T-helper 2 cell treated with Interferon-gamma antibody and Interleukin-4, amounts not matched to agents 5 μg/mL and 100 μg/mL, for 36 hours (primary cell): ENCODE results near the gene PCDHGA2.
"Not testable (repeated sequence)": the region's sequence is repeated elsewhere in the genome, so short reads cannot be mapped to it uniquely, and the experiment has no call there.

Experiments used
- DNase-seq: peaks from one replicate; pipeline ENCODE4 v3.0.0; 2021; ENCODE audit warnings: low spot score
- H3K27ac Mint-ChIP-seq: one replicate; pipeline ENCODE4 v1.8.0; 2021; ENCODE audit warnings: mild to moderate bottlenecking, mixed read lengths
- H3K27me3 Mint-ChIP-seq: one replicate; pipeline ENCODE4 v1.8.0; 2021; ENCODE audit warnings: low read depth, mixed read lengths
- H3K36me3 Mint-ChIP-seq: one replicate; pipeline ENCODE4 v1.8.0; 2021; ENCODE audit warnings: low read depth, mixed read lengths
- H3K4me1 Mint-ChIP-seq: one replicate; pipeline ENCODE4 v1.8.0; 2021; ENCODE audit warnings: low read depth, mixed read lengths
- H3K4me3 Mint-ChIP-seq: one replicate; pipeline ENCODE4 v1.8.0; 2022; ENCODE audit warnings: mild to moderate bottlenecking, moderate library complexity, mixed read lengths
- H3K9me3 Mint-ChIP-seq: one replicate; pipeline ENCODE4 v1.8.0; 2021; ENCODE audit warnings: mixed read lengths

PCDHGA2 gene

DNA sequence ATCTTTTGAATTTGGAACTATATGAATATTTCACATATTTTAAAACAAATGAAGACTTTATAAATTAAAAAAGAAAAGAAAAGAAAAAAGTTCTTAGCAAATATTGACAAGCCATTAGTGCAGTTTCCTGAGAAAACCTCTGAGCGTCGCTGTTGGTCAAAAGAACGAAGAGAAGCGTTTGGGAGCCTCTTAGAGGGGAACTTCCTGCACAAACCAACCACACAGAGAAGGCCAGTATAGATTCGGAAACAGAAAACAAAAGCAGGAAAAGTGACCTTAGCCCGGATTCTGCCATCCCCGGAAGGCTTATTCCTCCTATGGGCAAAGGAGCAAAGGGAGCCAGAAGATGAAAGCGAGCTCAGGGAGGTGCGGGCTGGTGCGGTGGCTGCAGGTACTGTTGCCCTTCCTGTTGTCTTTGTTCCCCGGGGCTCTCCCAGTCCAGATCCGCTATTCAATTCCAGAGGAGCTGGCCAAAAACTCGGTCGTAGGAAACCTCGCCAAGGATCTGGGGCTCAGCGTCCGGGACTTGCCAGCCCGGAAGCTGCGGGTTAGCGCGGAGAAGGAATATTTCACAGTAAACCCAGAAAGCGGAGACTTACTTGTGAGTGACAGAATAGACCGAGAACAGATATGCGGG is 21.3 kb downstream of the PCDHGA2 start, which contains the start of gene PCDHGB2:
TSS of gene PCDHGB2 (plus strand) at position 205 of the 637 bp plus-strand sequence. CDS start at position 347, 142 bp downstream.
- H3K36me3 Mint-ChIP-seq: peaks cover 7% of the 10 kb centered on the region
- H3K4me3 Mint-ChIP-seq: peak within 1 kb of the TSS; percentile 89
- peak within 1 kb of the TSS; percentile 68 for H3K27ac Mint-ChIP-seq
- no peak for DNase-seq
- peaks cover 2% of the 10 kb centered on the region for H3K4me1 Mint-ChIP-seq
- peaks cover 36% of the 10 kb centered on the region for H3K9me3 Mint-ChIP-seq
- H3K27me3 Mint-ChIP-seq: peaks cover 40% of the 10 kb centered on the region

- H3K27me3 Mint-ChIP-seq: peaks cover 48% of the 10 kb centered on the region
- H3K9me3 Mint-ChIP-seq: peaks cover 44% of the 10 kb centered on the region
- no peak for DNase-seq
- H3K4me3 Mint-ChIP-seq: no peak overlapping the region
- peaks cover 7% of the 10 kb centered on the region for H3K36me3 Mint-ChIP-seq
- no peak overlapping the region for H3K27ac Mint-ChIP-seq
- peaks cover 2% of the 10 kb centered on the region for H3K4me1 Mint-ChIP-seq
These were observed 22.1 kb downstream of the PCDHGA2 start for GRCh38 chr5:141360685-141361084.

DNA sequence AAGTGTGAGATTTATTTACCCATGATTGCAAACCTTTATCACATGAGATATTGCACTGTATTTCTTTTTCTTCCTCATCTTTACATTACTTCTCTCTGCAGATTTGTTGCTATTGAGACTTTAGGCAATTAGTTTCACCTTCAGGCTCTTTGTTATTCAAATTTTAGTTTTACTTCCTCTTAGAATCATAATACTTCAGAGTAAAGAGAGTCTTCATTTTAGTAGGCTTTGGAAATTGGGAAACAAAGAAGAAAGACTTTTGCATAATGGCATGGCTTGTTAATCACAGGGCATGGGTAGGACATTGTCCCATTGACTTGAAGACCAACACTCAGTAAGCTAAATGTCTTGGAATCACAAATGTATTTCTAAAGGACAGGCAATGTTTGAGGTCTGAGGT is 24.2 kb downstream of the PCDHGA2 start:
- Mint-ChIP-seq H3K27me3 (peaks cover 51% of the 10 kb centered on the region), H3K27ac (no peak overlapping the region), H3K9me3 (peaks cover 42% of the 10 kb centered on the region), H3K36me3 (peaks cover 7% of the 10 kb centered on the region), H3K4me1 (peaks cover 2% of the 10 kb centered on the region), H3K4me3 (no peak overlapping the region)
- no peak for DNase-seq

DNA sequence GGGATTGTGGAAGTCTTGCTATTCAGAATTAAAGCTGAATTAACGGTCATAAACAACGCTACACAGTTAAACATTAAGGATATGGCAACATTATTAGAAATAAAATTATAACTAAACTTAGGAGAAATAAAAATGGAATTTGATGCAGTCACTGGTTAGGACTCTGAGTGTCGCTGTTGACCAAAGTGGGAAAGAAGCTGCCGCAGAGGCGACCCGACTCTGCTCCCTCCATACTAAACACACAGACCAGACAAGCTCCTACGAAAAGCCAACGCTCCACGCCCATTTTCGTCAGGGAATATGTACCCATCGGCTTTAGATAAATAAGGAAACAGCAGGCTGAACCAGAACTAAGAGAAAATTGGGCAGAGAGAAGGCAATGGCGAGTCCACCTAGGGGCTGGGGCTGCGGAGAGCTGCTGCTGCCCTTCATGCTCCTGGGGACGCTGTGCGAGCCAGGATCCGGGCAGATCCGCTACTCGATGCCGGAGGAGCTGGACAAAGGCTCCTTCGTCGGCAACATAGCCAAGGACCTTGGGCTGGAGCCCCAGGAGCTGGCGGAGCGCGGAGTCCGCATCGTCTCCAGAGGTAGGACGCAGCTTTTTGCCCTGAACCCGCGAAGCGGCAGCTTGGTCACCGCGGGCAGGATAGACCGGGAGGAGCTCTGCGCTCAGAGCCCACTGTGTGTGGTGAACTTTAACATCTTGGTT is 25.5 kb downstream of the PCDHGA2 start, which contains the start of gene PCDHGA5:
TSS of gene PCDHGA5 (plus strand) at position 211 of the 709 bp plus-strand sequence. CDS start at position 380, 169 bp downstream.
- Mint-ChIP-seq H3K4me3 (no peak within 1 kb of the TSS), H3K27me3 (peaks cover 53% of the 10 kb centered on the region), H3K9me3 (peaks cover 42% of the 10 kb centered on the region), H3K27ac (no peak within 1 kb of the TSS), H3K36me3 (peaks cover 7% of the 10 kb centered on the region), H3K4me1 (peaks cover 2% of the 10 kb centered on the region)
- no peak for DNase-seq

DNA sequence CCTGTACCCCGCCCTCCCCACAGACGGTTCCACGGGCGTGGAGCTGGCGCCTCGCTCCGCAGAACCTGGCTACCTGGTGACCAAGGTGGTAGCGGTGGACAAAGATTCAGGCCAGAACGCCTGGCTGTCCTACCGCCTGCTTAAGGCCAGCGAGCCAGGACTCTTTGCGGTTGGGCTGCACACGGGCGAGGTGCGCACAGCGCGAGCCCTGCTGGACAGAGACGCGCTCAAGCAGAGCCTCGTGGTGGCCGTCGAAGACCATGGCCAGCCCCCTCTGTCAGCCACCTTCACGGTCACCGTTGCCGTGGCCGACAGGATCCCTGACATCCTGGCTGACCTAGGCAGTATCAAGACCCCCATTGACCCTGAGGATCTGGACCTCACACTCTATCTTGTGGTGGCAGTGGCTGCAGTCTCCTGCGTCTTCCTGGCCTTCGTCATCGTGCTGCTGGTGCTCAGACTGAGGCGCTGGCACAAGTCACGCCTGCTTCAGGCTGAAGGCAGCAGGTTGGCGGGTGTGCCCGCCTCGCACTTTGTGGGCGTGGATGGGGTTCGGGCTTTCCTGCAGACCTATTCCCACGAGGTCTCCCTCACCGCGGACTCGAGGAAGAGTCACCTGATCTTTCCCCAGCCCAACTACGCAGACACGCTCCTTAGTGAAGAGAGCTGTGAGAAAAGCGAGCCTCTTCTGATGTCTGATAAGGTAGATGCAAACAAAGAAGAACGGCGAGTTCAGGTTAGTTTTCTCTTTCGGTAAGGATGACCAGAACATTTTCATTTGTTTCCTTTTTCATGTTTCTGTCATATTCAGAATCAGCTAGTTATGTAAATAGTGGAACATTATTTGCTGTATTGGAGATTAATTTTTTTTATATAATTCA is 27.7 kb downstream of the PCDHGA2 start:
- peaks cover 50% of the 10 kb centered on the region for H3K27me3 Mint-ChIP-seq
- H3K4me1 Mint-ChIP-seq: peaks cover 2% of the 10 kb centered on the region
- H3K27ac Mint-ChIP-seq: no peak overlapping the region
- peaks cover 5% of the 10 kb centered on the region for H3K36me3 Mint-ChIP-seq
- peaks cover 31% of the 10 kb centered on the region for H3K9me3 Mint-ChIP-seq
- H3K4me3 Mint-ChIP-seq: no peak overlapping the region
- no peak for DNase-seq

DNA sequence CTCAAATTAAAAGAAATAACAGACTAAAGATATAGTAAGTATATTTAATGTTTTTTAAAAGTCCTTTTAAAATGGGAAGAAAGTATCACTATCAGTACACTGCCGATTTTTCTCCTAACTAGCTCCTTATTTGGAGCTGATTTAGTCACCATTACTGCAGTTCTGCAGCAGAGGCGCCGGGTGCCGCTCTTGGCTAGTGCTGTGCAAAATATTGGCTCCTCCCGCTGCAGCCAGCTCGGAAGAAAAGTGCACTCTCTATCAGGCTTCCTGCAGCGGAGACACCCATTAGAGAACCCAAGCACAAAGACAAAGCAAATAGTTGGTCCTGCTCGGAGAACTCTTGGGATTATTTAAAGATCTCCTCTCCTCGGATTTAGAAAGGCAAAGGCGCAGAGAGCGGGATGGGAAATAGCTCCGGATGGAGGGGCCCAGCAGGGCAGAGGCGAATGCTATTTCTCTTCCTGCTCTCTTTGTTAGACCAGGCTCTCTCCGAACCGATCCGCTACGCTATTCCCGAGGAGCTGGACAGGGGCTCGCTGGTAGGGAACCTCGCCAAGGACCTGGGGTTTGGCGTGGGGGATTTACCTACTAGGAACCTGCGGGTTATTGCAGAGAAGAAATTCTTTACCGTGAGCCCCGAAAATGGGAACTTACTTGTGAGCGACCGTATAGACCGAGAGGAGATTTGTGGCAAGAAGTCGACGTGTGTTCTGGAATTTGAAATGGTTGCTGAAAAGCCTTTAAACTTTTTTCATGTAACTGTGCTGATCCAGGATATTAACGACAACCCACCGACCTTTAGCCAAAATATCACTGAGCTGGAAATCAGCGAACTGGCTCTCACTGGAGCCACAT is 31.7 kb downstream of the PCDHGA2 start, which contains the start of gene PCDHGB3:
TSS of gene PCDHGB3 (plus strand) at position 249 of the 855 bp plus-strand sequence. CDS start at position 402, 153 bp downstream.
- H3K27me3 Mint-ChIP-seq: peaks cover 25% of the 10 kb centered on the region

GRCh38 chr5:141371572-141372475 is 33.3 kb downstream of the PCDHGA2 start:
- no peak for DNase-seq
- no peak overlapping the region for H3K4me3 Mint-ChIP-seq
- peaks cover 1% of the 10 kb centered on the region for H3K36me3 Mint-ChIP-seq
- H3K27me3 Mint-ChIP-seq: peaks cover 14% of the 10 kb centered on the region
- peaks cover 34% of the 10 kb centered on the region for H3K9me3 Mint-ChIP-seq
- H3K27ac Mint-ChIP-seq: no peak overlapping the region
- H3K4me1 Mint-ChIP-seq: peaks cover 2% of the 10 kb centered on the region

More for the DNA sequence above, 31.7 kb downstream of the PCDHGA2 start, which contains the start of gene PCDHGB3:
- Mint-ChIP-seq H3K36me3 (peaks cover 1% of the 10 kb centered on the region), H3K9me3 (peaks cover 34% of the 10 kb centered on the region), H3K27ac (no peak within 1 kb of the TSS), H3K4me3 (peak within 1 kb of the TSS; percentile 83), H3K4me1 (peaks cover 2% of the 10 kb centered on the region)
- no peak for DNase-seq

- Mint-ChIP-seq H3K9me3 (peaks cover 34% of the 10 kb centered on the region), H3K36me3 (peaks cover 1% of the 10 kb centered on the region), H3K27ac (no peak within 1 kb of the TSS), H3K4me1 (peaks cover 2% of the 10 kb centered on the region), H3K4me3 (no peak within 1 kb of the TSS), H3K27me3 (peaks cover 12% of the 10 kb centered on the region)
- DNase-seq: no peak
These were observed 35.2 kb downstream of the PCDHGA2 start, which contains the start of gene PCDHGA6 for GRCh38 chr5:141373673-141374317. PCDHGA6 (plus strand) TSS chr5:141373891; CDS start chr5:141374084, 193 bp downstream.

DNA sequence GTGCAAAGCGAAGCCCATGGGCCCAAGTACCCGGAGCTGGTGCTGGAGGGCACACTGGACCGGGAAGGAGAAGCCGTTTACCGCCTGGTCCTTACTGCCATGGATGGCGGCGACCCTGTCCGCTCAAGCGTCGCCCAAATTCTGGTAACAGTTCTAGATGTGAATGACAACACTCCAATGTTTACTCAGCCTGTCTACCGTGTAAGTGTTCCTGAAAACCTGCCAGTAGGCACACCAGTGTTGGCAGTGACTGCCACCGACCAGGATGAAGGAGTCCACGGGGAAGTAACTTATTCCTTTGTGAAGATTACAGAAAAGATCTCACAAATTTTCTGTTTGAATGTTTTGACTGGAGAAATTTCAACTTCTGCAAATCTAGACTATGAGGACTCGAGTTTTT is 36.1 kb downstream of the PCDHGA2 start:
- H3K27me3 Mint-ChIP-seq: peaks cover 12% of the 10 kb centered on the region
- H3K4me1 Mint-ChIP-seq: peaks cover 2% of the 10 kb centered on the region
- H3K36me3 Mint-ChIP-seq: peaks cover 1% of the 10 kb centered on the region
- peaks cover 34% of the 10 kb centered on the region for H3K9me3 Mint-ChIP-seq
- no peak overlapping the region for H3K27ac Mint-ChIP-seq
- H3K4me3 Mint-ChIP-seq: no peak overlapping the region
- no peak for DNase-seq

DNA sequence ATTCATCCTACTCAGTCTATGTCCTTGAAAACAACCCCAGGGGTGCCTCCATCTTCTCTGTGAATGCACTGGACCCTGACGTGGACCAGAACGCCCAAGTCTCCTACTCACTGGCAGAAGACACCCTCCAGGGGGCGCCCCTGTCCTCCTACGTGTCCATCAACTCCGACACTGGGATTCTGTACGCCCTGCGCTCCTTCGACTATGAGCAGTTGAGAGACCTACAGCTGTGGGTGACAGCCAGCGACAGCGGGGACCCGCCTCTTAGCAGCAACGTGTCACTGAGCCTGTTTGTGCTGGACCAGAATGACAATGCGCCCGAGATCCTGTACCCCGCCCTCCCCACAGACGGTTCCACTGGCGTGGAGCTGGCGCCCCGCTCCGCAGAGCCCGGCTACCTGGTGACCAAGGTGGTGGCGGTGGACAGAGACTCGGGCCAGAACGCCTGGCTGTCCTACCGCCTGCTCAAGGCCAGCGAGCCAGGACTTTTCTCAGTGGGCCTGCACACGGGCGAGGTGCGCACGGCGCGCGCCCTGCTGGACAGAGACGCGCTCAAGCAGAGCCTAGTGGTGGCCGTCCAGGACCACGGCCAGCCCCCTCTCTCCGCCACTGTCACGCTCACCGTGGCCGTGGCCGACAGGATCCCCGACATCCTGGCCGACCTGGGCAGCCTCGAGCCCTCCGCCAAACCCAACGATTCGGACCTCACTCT is 37.0 kb downstream of the PCDHGA2 start:
- H3K36me3 Mint-ChIP-seq, H3K27me3 Mint-ChIP-seq, DNase-seq, H3K4me3 Mint-ChIP-seq, H3K27ac Mint-ChIP-seq, H3K4me1 Mint-ChIP-seq: not testable (repeated sequence)
- peaks cover 34% of the 10 kb centered on the region for H3K9me3 Mint-ChIP-seq

DNA sequence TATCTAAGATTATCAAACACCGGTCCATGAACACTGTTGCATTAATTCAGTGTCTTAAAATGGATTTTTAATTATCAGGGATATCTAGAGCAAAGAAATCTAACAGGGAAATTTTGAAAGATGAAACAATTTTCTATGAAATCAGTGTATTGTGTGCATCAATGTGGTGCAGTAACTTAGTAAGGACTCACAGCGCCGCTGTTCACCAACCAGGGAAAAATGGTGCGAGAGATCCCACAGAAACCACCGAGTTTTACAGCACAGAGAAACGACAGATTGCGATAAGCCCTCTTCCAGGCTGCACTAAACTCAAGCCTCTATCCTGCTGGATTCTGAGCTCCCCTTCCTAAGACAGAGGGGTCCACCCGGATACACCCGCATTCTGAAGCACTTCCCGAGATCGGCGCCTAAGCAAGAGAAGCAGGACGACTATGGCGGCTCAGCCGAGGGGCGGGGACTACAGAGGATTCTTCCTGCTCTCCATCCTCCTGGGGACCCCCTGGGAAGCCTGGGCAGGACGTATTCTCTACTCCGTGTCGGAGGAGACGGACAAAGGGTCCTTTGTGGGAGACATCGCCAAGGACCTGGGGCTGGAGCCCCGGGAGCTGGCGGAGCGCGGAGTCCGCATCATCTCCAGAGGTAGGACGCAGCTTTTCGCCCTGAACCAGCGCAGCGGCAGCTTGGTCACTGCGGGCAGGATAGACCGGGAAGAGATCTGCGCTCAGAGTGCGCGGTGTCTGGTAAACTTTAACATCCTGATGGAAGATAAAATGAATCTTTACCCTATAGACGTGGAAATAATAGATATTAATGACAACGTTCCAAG is 44.1 kb downstream of the PCDHGA2 start, which contains the start of gene PCDHGA7:
TSS of gene PCDHGA7 (plus strand) at position 274 of the 826 bp plus-strand sequence. CDS start at position 432, 158 bp downstream.
- Mint-ChIP-seq H3K9me3 (peaks cover 18% of the 10 kb centered on the region), H3K4me1 (no peaks in the 10 kb centered on the region), H3K36me3 (no peaks in the 10 kb centered on the region), H3K27ac (no peak within 1 kb of the TSS), H3K4me3 (peak within 1 kb of the TSS; percentile 79), H3K27me3 (peaks cover 26% of the 10 kb centered on the region)
- DNase-seq: no peak
